K562 (cell line): ENCODE measurements around the gene HPS4.

Experiments used
- SMARCC2 ChIP-seq: fragments of 450-650 bp; IDR thresholded peaks from 2 replicates; pipeline ENCODE4 v1.6.1; 2017; ENCODE audit warnings: antibody characterized with exemption, moderate library complexity, mild to moderate bottlenecking, low read depth
- TARDBP ChIP-seq: fragments of 450-650 bp; IDR thresholded peaks from 2 replicates; pipeline ENCODE4 v1.6.1; 2016

DNA sequence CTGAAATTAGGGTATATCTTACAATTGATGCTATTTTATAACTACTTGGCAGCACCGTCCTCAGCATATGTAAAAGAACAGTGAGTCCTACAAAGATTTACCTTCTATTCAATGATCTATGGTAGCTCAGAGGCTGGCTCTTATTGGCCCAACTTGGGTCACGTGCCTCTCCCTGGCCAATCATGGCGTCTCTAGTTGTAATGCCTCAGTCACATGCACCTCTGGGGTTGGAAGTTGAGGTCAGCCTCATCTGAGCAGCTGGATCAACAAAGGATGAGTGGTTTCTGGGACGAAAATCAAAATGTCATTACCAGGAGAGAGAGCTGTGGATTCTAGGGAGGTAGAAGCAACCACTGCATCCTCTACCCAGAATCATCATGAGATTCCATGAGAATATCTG is 77.5 kb downstream of the HPS4 start:
- no peak for TF ChIP-seq SMARCC2
- no peak for TF ChIP-seq TARDBP
